DOHH2 (cell line): ENCODE measurements around the gene SYT1.
A peak's percentile ranks its signal among the peaks of the same experiment; 100 is the strongest.

Source experiments
- H3F3A ChIP-seq: fragments of 200-600 bp; sonication (generic), shearing (Covaris generic); 2 replicates; pipeline ENCODE4 v1.6.0; 2016; ENCODE audit warnings: antibody characterized with exemption, mild to moderate bottlenecking; ENCODE audit not compliant: control insufficient read depth, insufficient read depth
- H3K27ac ChIP-seq: fragments of 200-600 bp; sonication (generic); 2 replicates; pipeline ENCODE4 v1.5.1; 2014; ENCODE audit warnings: low read depth, mild to moderate bottlenecking, low read length, moderate library complexity
- H3K27me3 ChIP-seq: fragments of 200-600 bp; sonication (generic); 2 replicates; pipeline ENCODE4 v1.6.1; 2014; ENCODE audit warnings: mild to moderate bottlenecking, low read length, mixed read lengths; ENCODE audit not compliant: control insufficient read depth
- H3K36me3 ChIP-seq: fragments of 200-600 bp; sonication (generic); 2 replicates; pipeline ENCODE4 v1.6.1; 2014; ENCODE audit warnings: mild to moderate bottlenecking, low read length, moderate library complexity, mixed read lengths; ENCODE audit not compliant: control insufficient read depth
- H3K4me1 ChIP-seq: fragments of 200-600 bp; sonication (generic); 2 replicates; pipeline ENCODE4 v1.6.1; 2014; ENCODE audit warnings: mild to moderate bottlenecking, low read length, mixed read lengths; ENCODE audit not compliant: control insufficient read depth
- H3K4me2 ChIP-seq: fragments of 200-600 bp; sonication (generic); 2 replicates; pipeline ENCODE4 v1.6.0; 2014; ENCODE audit warnings: mild to moderate bottlenecking, low read length, moderate library complexity
- H3K4me3 ChIP-seq: fragments of 200-600 bp; sonication (generic); 2 replicates; pipeline ENCODE4 v1.5.1; 2014; ENCODE audit warnings: mild to moderate bottlenecking, low read length, mixed read lengths
- H3K79me2 ChIP-seq: fragments of 200-600 bp; sonication (generic); 2 replicates; pipeline ENCODE4 v1.6.1; 2014; ENCODE audit warnings: mild to moderate bottlenecking, low read length, mixed read lengths; ENCODE audit not compliant: control insufficient read depth
- H3K9me2 ChIP-seq: fragments of 200-600 bp; sonication (generic); replicated peaks from 2 replicates; pipeline ENCODE4 v1.6.1; 2014; ENCODE audit warnings: mild to moderate bottlenecking, low read length, mixed read lengths; ENCODE audit not compliant: control insufficient read depth
- H3K9me3 ChIP-seq: fragments of 200-600 bp; sonication (generic); 2 replicates; pipeline ENCODE4 v1.6.1; 2014; ENCODE audit warnings: antibody characterized with exemption, low read length, mixed read lengths; ENCODE audit not compliant: control insufficient read depth, insufficient read depth
- H4K20me1 ChIP-seq: fragments of 200-600 bp; sonication (generic); 2 replicates; pipeline ENCODE4 v1.6.0; 2014; ENCODE audit warnings: low read depth, mild to moderate bottlenecking, antibody characterized with exemption, low read length, moderate library complexity; ENCODE audit not compliant: control insufficient read depth, insufficient read depth
- CTCF ChIP-seq: fragments of 200-600 bp; sonication (generic); IDR thresholded peaks from one replicate; pipeline ENCODE4 v1.5.1; 2014; ENCODE audit warnings: antibody characterized with exemption, mild to moderate bottlenecking, low read depth, low read length; ENCODE audit not compliant: poor library complexity, severe bottlenecking
- EZH2phosphoT487 ChIP-seq: fragments of 200-600 bp; sonication (generic); IDR thresholded peaks from 2 replicates; pipeline ENCODE4 v1.6.1; 2017; ENCODE audit warnings: borderline replicate concordance, mild to moderate bottlenecking, antibody characterized with exemption, low read length, moderate library complexity, mixed read lengths

The SYT1 gene

GRCh38 chr12:79402606-79403005, 538.0 kb downstream of the SYT1 start:
- Histone ChIP-seq H4K20me1 (no peaks in the 10 kb centered on the region), H3K36me3 (no peaks in the 10 kb centered on the region), H3K4me2 (no peak overlapping the region), H3K27me3 (peaks cover 6% of the 10 kb centered on the region), H3K9me2 (no peaks in the 10 kb centered on the region), H3K4me3 (no peak overlapping the region), H3F3A (no peaks in the 10 kb centered on the region), H3K79me2 (no peaks in the 10 kb centered on the region), H3K27ac (no peak overlapping the region), H3K4me1 (no peaks in the 10 kb centered on the region), H3K9me3 (no peaks in the 10 kb centered on the region)
- TF ChIP-seq CTCF (no peak), EZH2phosphoT487 (no peak)

GRCh38 chr12:79406993-79407392, 542.4 kb downstream of the SYT1 start:
- Histone ChIP-seq H3K79me2 (no peaks in the 10 kb centered on the region), H3K27ac (no peak overlapping the region), H3K9me3 (no peaks in the 10 kb centered on the region), H3K4me2 (no peak overlapping the region), H3K36me3 (no peaks in the 10 kb centered on the region), H3F3A (no peaks in the 10 kb centered on the region), H3K4me3 (no peak overlapping the region), H3K4me1 (no peaks in the 10 kb centered on the region), H3K27me3 (peaks cover 6% of the 10 kb centered on the region), H4K20me1 (no peaks in the 10 kb centered on the region), H3K9me2 (no peaks in the 10 kb centered on the region)
- TF ChIP-seq EZH2phosphoT487 (no peak), CTCF (no peak)

DNA sequence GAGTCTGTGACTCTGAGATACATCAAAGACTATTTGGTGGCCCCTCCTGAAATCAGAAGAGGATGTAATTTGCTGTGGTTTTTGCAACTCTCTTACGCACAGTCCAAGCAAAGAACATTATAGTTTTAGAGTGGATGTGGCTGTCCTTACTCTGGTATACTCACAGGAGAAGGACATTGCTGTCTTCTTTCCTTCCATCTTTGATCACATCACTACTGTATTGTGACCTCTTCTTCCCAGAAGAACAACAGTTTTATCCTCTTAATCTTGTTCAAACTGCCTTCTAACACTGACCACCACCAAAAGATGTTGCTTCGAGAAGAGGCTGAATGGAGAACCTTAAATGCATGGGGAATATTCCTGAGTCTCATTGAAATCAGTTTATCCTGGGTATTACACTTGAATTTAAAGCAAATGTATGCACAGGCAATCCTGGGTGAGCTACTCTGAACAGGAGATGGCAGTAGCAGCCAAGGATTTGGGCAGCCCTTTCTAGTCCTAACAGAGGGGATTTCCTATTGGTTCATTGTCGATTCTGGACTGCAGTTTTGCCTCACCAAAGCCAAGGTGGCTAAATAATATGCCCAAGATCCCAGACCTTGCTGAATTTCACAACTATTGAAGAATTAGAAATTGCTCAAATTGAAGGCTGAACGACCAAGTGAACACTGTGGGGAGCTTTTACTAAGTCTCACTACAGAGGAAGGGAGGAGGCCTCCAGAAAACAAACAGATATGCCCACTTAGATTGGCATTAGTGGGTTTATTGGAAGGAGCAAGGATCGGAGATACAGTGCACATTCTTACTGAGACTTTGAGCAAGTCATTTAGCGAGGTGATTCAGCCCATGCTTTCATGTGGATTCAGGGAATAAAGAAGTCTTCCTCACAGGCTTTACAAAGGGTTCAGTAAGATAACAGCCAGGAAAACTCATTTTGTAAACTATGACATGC, 543.4 kb downstream of the SYT1 start:
- Histone ChIP-seq H3K4me1 (no peaks in the 10 kb centered on the region), H3K79me2 (no peaks in the 10 kb centered on the region), H3K9me2 (no peaks in the 10 kb centered on the region), H3K4me2 (no peak overlapping the region), H3K27ac (no peak overlapping the region), H3K36me3 (no peaks in the 10 kb centered on the region), H3F3A (no peaks in the 10 kb centered on the region), H3K9me3 (no peaks in the 10 kb centered on the region), H4K20me1 (no peaks in the 10 kb centered on the region), H3K4me3 (no peak overlapping the region), H3K27me3 (no peaks in the 10 kb centered on the region; the same call in 1 of the 2 replicates)
- TF ChIP-seq CTCF (peak; percentile 50), EZH2phosphoT487 (no peak)
